Aorta (tissue), 5 donors: Measurements from ENCODE around the gene TMEM150A. TPM values are rescaled to one million over a fixed set of nuclear protein-coding genes. Genes with fewer than 3 reads are reported as not detected.
"Not testable (repeated sequence)": the region's sequence is repeated elsewhere in the genome, so short reads cannot be mapped to it uniquely, and the experiment has no call there.

Source experiments
- ATAC-seq: fragments of 200-7000 bp; cut with Tn5 transposase; one replicate; pipeline ENCODE4 v1.9.1; 2022; ENCODE audit warnings: moderate library complexity; ENCODE audit not compliant: low FRiP score
- DNase-seq, 2 donors: peaks; one replicate each; pipeline ENCODE4 v3.0.0-alpha.2; 2020
- H3K27ac ChIP-seq, 2 donors: one replicate each; pipeline ENCODE4 v1.5.1; 2013; ENCODE audit warnings: low read length in 2 of 2, mild to moderate bottlenecking in 2 of 2, moderate library complexity in 2 of 2, control low read depth in 1 of 2, inconsistent platforms in 1 of 2, low read depth in 1 of 2
- H3K27me3 ChIP-seq, 2 donors: one replicate each; pipeline ENCODE4 v1.6.1; 2013; ENCODE audit warnings: control low read depth in 1 of 2, low read length in 1 of 2, mild to moderate bottlenecking in 1 of 2, moderate library complexity in 1 of 2; ENCODE audit not compliant: insufficient read depth in 2 of 2, control insufficient read depth in 1 of 2
- H3K36me3 ChIP-seq, 2 donors: one replicate each; pipeline ENCODE4 v1.6.1; 2013; ENCODE audit warnings: control low read depth in 1 of 2, low read length in 1 of 2, mild to moderate bottlenecking in 1 of 2; ENCODE audit not compliant: insufficient read depth in 2 of 2, control insufficient read depth in 1 of 2
- H3K4me1 ChIP-seq, 2 donors: one replicate each; pipeline ENCODE4 v1.6.1; 2013; ENCODE audit warnings: low read length in 2 of 2, control low read depth in 1 of 2, mild to moderate bottlenecking in 1 of 2, moderate library complexity in 1 of 2; ENCODE audit not compliant: insufficient read depth in 2 of 2, control insufficient read depth in 1 of 2
- H3K4me3 ChIP-seq, 2 donors: one replicate each; pipeline ENCODE4 v1.5.1; 2013; ENCODE audit warnings: low read length in 2 of 2, control low read depth in 1 of 2, mild to moderate bottlenecking in 1 of 2
- H3K9me3 ChIP-seq: one replicate; pipeline ENCODE4 v1.6.1; 2013; ENCODE audit warnings: mild to moderate bottlenecking, low read length; ENCODE audit not compliant: control insufficient read depth
- WGBS, 2 donors: extraction: QIAGEN DNeasy Blood & Tissue Kit; methylation state at CpG; one replicate each; pipeline ENCODE4 v1.1.7; 2013; 5-methylcytosine and 5-hydroxymethylcytosine counted together
- intact Hi-C, 2 donors: fragments of 100-400 bp; cut with DNase I; formaldehyde crosslinking; loops; one replicate each; pipeline versions ENCODE4 v1.14.2 to v1.15.0; 2022
- polyA plus RNA-seq, 2 donors: library from polyadenylated mRNA; stranded (reverse); fragments of 200-250 nt; gene quantifications; one replicate each; pipeline ENCODE4 v1.2.3, GENCODE V29; 2013
- total RNA-seq, 2 donors: library from RNA; stranded (reverse); fragmentation: NEBNext Ultra II Directional; extraction: Animal tissue kit (Norgen Biotek cat#: 25700); gene quantifications; one replicate each; pipeline ENCODE4 v1.2.1, GENCODE V29; 2021
- donor health status: healthy with polysubstance abuse.
- donor health status: Bipolar disorder and iron deficiency.
- donor health status: DM: no; HTN: no; CAD: no.
- donor health status: DM: no; HTN: no; CAD: no.
- donor health status: DM: yes; HTN: yes; CAD: no.

The TMEM150A gene
- total and polyA plus RNA-seq, 4 donors, result 13.9 to 27.8 (median 18.5) TPM

- no peak for DNase-seq
- Histone ChIP-seq H3K4me3 (no peak overlapping the region), H3K27me3 (no peaks in the 10 kb centered on the region), H3K4me1 (peaks cover 2 to 12% of the 10 kb centered on the region in 2 donors), H3K36me3 (peaks cover 2 to 5% of the 10 kb centered on the region in 2 donors), H3K27ac (peak overlapping the region in 1 of 2 donors; percentile 8), H3K9me3 (no peaks in the 10 kb centered on the region)
- ATAC-seq, result no peak
- intact Hi-C loops, result no loop called here
- WGBS, 2 donors, result 63 to 69% methylated on average over 9 of the region's 9 CpGs
Measured at GRCh38 chr2:85607268-85608215, 5.0 kb upstream of the TMEM150A start.

GRCh38 chr2:85606116-85606455, 3.6 kb upstream of the TMEM150A start:
- intact Hi-C loops, result no loop called here
- H3K4me3 ChIP-seq, result no peak overlapping the region
- no peaks in the 10 kb centered on the region for H3K27me3 ChIP-seq
- H3K9me3 ChIP-seq, result no peaks in the 10 kb centered on the region
- no peak for ATAC-seq
- WGBS, 2 donors, result 19 to 32% methylated on average over 7 of the region's 7 CpGs
- peaks cover 2 to 12% of the 10 kb centered on the region in 2 donors for H3K4me1 ChIP-seq
- H3K36me3 ChIP-seq, result peaks cover 2 to 5% of the 10 kb centered on the region in 2 donors
- no peak for DNase-seq
- H3K27ac ChIP-seq, result peak overlapping the region in 1 of 2 donors; percentile 72

GRCh38 chr2:85605406-85606115, 3.1 kb upstream of the TMEM150A start:
- H3K4me1 ChIP-seq, result peaks cover 2 to 12% of the 10 kb centered on the region in 2 donors
- peak overlapping the region in 1 of 2 donors; percentile 13 for H3K27ac ChIP-seq
- no peaks in the 10 kb centered on the region for H3K9me3 ChIP-seq
- no peak for ATAC-seq
- 2 to 7% methylated on average over 4 of the region's 4 CpGs for WGBS, 2 donors
- H3K4me3 ChIP-seq, result no peak overlapping the region
- intact Hi-C loops, result no loop called here
- DNase-seq, result peak in 1 of 2 donors; percentile 44
- peaks cover 2 to 5% of the 10 kb centered on the region in 2 donors for H3K36me3 ChIP-seq
- H3K27me3 ChIP-seq, result no peaks in the 10 kb centered on the region

GRCh38 chr2:85604568-85605339, 2.3 kb upstream of the TMEM150A start:
- Histone ChIP-seq H3K4me3 (no peak overlapping the region), H3K27me3 (no peaks in the 10 kb centered on the region), H3K36me3 (peaks cover 2 to 5% of the 10 kb centered on the region in 2 donors), H3K27ac (peak overlapping the region in 1 of 2 donors; percentile 36), H3K9me3 (no peaks in the 10 kb centered on the region), H3K4me1 (peaks cover 2 to 8% of the 10 kb centered on the region in 2 donors)
- WGBS, 2 donors, result 24% methylated on average over 6 of the region's 6 CpGs
- intact Hi-C loops, result loop anchor here (5.0 kb wide), 1 partner anchor 42 kb away; the partner anchor contains the start of gene GGCX (in 2 of the 2)
- DNase-seq, result no peak
- no peak for ATAC-seq

GRCh38 chr2:85604133-85604444, 1.6 kb upstream of the TMEM150A start:
- intact Hi-C loops, result loop anchor here (5.0 kb wide), 1 partner anchor 42 kb away; the partner anchor contains the start of gene GGCX (in 2 of the 2)
- H3K9me3 ChIP-seq, H3K27me3 ChIP-seq, H3K4me1 ChIP-seq, H3K4me3 ChIP-seq, H3K36me3 ChIP-seq, H3K27ac ChIP-seq, ATAC-seq: not testable (repeated sequence)
- 60 to 77% methylated on average over 3 of the region's 3 CpGs for WGBS, 2 donors
- DNase-seq, result peak in 1 of 2 donors; percentile 28

GRCh38 chr2:85601771-85602475, 575 bp downstream of the TMEM150A start:
- H3K36me3 ChIP-seq, result peaks cover 0 to under 1% of the 10 kb centered on the region in 2 donors
- peak overlapping the region in 1 of 2 donors; percentile 30 for H3K27ac ChIP-seq
- ATAC-seq (peak; percentile 75), DNase-seq (peak; percentile 85 to 92)
- peak overlapping the region; percentile 31 to 90 for H3K4me3 ChIP-seq
- no peaks in the 10 kb centered on the region for H3K27me3 ChIP-seq
- H3K4me1 ChIP-seq, result peaks cover 2 to 8% of the 10 kb centered on the region in 2 donors
- no peaks in the 10 kb centered on the region for H3K9me3 ChIP-seq
- intact Hi-C loops, result loop anchor here (5.0 kb wide), 1 partner anchor 40 kb away; the partner anchor contains the start of gene GGCX (in 2 of the 2)
- 2 to 3% methylated on average over 21 to 36 of the region's 36 CpGs for WGBS, 2 donors

- peaks cover 0 to 6% of the 10 kb centered on the region in 2 donors for H3K4me1 ChIP-seq
- no peak for DNase-seq
- intact Hi-C loops, result loop anchor here (5.0 kb wide), 1 partner anchor 39 kb away; the partner anchor contains the start of gene GGCX (in 2 of the 2)
Measured at GRCh38 chr2:85600951-85601770, 1.3 kb downstream of the TMEM150A start.

More at GRCh38 chr2:85600951-85601770, 1.3 kb downstream of the TMEM150A start:
- ATAC-seq, result no peak
- Histone ChIP-seq H3K27me3 (no peaks in the 10 kb centered on the region), H3K36me3 (no peaks in the 10 kb centered on the region), H3K27ac (peak overlapping the region in 1 of 2 donors; percentile 16), H3K9me3 (no peaks in the 10 kb centered on the region), H3K4me3 (no peak overlapping the region)
- WGBS, 2 donors, result 68% methylated on average over 6 of the region's 6 CpGs
